ENCODE data around the gene CT45A8. TPM values are rescaled to one million over a fixed set of nuclear protein-coding genes. Genes with fewer than 3 reads are reported as not detected.
"Not testable (repeated sequence)": the region's sequence is repeated elsewhere in the genome, so short reads cannot be mapped to it uniquely, and the experiment has no call there.

The CT45A8 gene
- total and polyA plus RNA-seq, 4 donors: not detected

GRCh38 chrX:135837180-135837579, 17.2 kb downstream of the CT45A8 start, which contains the start of gene CT45A7:
Gene CT45A7 (minus strand): TSS chrX:135837280. CDS start chrX:135833533, 3,747 bp downstream.
- H3K36me3 ChIP-seq (ENCODE audit: control insufficient read depth in 4 of 4, insufficient read depth in 3 of 4, low read depth in 1 of 4, low read length in 3 of 4); H3K27me3 ChIP-seq (ENCODE audit: control insufficient read depth in 4 of 4, insufficient read depth in 4 of 4, low read length in 3 of 4); H3K4me1 ChIP-seq (ENCODE audit: control insufficient read depth in 4 of 4, insufficient read depth in 4 of 4, low read length in 3 of 4); H3K27ac ChIP-seq (ENCODE audit: low read depth in 1 of 2, low read length in 2 of 2); DNase-seq (ENCODE audit: low spot score); H3K9me3 ChIP-seq (ENCODE audit: control insufficient read depth in 4 of 4, low read length in 3 of 4); H3K4me3 ChIP-seq (ENCODE audit: low read depth in 1 of 3, low read length in 3 of 3); H3K9ac ChIP-seq (ENCODE audit: low read depth in 1 of 2, low read length in 2 of 2): not testable (repeated sequence)
- WGBS: no CpG with 5 or more reads among the region's 17 CpGs

DNA sequence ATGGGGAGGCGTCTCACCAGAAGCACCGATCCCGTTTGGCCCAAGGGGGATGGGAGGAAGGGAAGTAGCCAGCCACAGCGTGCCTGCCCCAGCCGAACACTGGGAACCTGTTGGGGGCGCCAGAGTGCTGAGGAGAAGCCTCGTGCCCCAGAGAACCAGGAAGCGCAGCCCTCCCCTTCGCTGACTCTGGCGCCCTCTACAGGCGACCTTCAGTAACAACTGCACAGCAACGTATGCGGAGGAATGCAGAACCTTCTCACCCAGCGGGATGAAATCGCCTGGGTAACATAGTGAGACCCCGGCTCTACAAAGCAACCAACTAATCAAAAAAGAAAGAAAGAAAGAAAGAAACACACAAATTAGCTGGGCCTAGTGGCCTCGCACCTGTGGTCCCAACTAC, 34.4 kb downstream of the CT45A8 start, which contains the start of gene CT45A2:
CT45A2 (minus strand) TSS at position 101 of the 400 bp plus-strand sequence. CDS start 3,747 bp downstream, outside the sequence.
- not testable (repeated sequence) for H3K9me3 ChIP-seq (ENCODE audit: control insufficient read depth in 4 of 4, low read length in 3 of 4); H3K4me3 ChIP-seq (ENCODE audit: low read depth in 1 of 3, low read length in 3 of 3); H3K9ac ChIP-seq (ENCODE audit: low read depth in 1 of 2, low read length in 2 of 2); H3K36me3 ChIP-seq (ENCODE audit: control insufficient read depth in 4 of 4, insufficient read depth in 3 of 4, low read depth in 1 of 4, low read length in 3 of 4); H3K27me3 ChIP-seq (ENCODE audit: control insufficient read depth in 4 of 4, insufficient read depth in 4 of 4, low read length in 3 of 4); H3K27ac ChIP-seq (ENCODE audit: low read depth in 1 of 2, low read length in 2 of 2); DNase-seq (ENCODE audit: low spot score); H3K4me1 ChIP-seq (ENCODE audit: control insufficient read depth in 4 of 4, insufficient read depth in 4 of 4, low read length in 3 of 4)
- no CpG with 5 or more reads among the region's 17 CpGs for WGBS

DNA sequence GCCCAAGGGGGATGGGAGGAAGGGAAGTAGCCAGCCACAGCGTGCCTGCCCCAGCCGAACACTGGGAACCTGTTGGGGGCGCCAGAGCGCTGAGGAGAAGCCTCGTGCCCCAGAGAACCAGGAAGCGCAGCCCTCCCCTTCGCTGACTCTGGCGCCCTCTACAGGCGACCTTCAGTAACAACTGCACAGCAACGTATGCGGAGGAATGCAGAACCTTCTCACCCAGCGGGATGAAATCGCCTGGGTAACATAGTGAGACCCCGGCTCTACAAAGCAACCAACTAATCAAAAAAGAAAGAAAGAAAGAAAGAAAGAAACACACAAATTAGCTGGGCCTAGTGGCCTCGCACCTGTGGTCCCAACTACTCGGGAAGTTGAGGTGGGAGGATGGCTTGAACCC, 51.7 kb downstream of the CT45A8 start, which contains the start of gene CT45A6:
CT45A6 (minus strand) TSS at position 101 of the 400 bp plus-strand sequence. CDS start 3,794 bp downstream, outside the sequence.
- H3K9ac ChIP-seq (ENCODE audit: low read depth in 1 of 2, low read length in 2 of 2); H3K4me1 ChIP-seq (ENCODE audit: control insufficient read depth in 4 of 4, insufficient read depth in 4 of 4, low read length in 3 of 4); H3K4me3 ChIP-seq (ENCODE audit: low read depth in 1 of 3, low read length in 3 of 3); H3K9me3 ChIP-seq (ENCODE audit: control insufficient read depth in 4 of 4, low read length in 3 of 4); H3K27ac ChIP-seq (ENCODE audit: low read depth in 1 of 2, low read length in 2 of 2); H3K36me3 ChIP-seq (ENCODE audit: control insufficient read depth in 4 of 4, insufficient read depth in 3 of 4, low read depth in 1 of 4, low read length in 3 of 4); H3K27me3 ChIP-seq (ENCODE audit: control insufficient read depth in 4 of 4, insufficient read depth in 4 of 4, low read length in 3 of 4); DNase-seq (ENCODE audit: low spot score): not testable (repeated sequence)
- no CpG with 5 or more reads among the region's 16 CpGs for WGBS

Other genes starting within 250 kb of the CT45A8 start
- not detected for gene CT45A1, start 140.9 kb downstream of the CT45A8 start, total RNA-seq
- gene CT45A1, start 140.9 kb downstream of the CT45A8 start, polyA plus RNA-seq: not detected
- gene CT45A3, start 86.3 kb downstream of the CT45A8 start, total RNA-seq: not detected
- gene CT45A3, start 86.3 kb downstream of the CT45A8 start, polyA plus RNA-seq: not detected
- gene CT45A5, start 69.0 kb downstream of the CT45A8 start, total RNA-seq: not detected
- not detected for gene CT45A5, start 69.0 kb downstream of the CT45A8 start, polyA plus RNA-seq
- gene CT45A6, start 51.8 kb downstream of the CT45A8 start, total RNA-seq: not detected
- gene CT45A6, start 51.8 kb downstream of the CT45A8 start, polyA plus RNA-seq: not detected
- gene CT45A2, start 34.5 kb downstream of the CT45A8 start, total RNA-seq: not detected
- not detected for gene CT45A2, start 34.5 kb downstream of the CT45A8 start, polyA plus RNA-seq
- gene CT45A7, start 17.3 kb downstream of the CT45A8 start, total RNA-seq: not detected
- not detected for gene CT45A7, start 17.3 kb downstream of the CT45A8 start, polyA plus RNA-seq
- gene CT45A9, start 17.3 kb upstream of the CT45A8 start, total RNA-seq: not detected
- gene CT45A9, start 17.3 kb upstream of the CT45A8 start, polyA plus RNA-seq: not detected
- gene CT45A10, start 38.9 kb upstream of the CT45A8 start, total RNA-seq: not detected
- not detected for gene CT45A10, start 38.9 kb upstream of the CT45A8 start, polyA plus RNA-seq
- gene SAGE1, start 39.2 kb upstream of the CT45A8 start, total RNA-seq: under 1 TPM in 1 of 2 donors, not detected in 1; 0.05 TPM
- not detected for gene SAGE1, start 39.2 kb upstream of the CT45A8 start, polyA plus RNA-seq
- gene MMGT1, start 119.5 kb upstream of the CT45A8 start, total RNA-seq: 1 to 10 TPM; 3.7 to 4.2 TPM
- gene MMGT1, start 119.5 kb upstream of the CT45A8 start, polyA plus RNA-seq: 1 to 10 TPM; 3.4 TPM
- 1 to 10 TPM; 8.1 to 8.8 TPM for gene SLC9A6, start 130.9 kb upstream of the CT45A8 start, total RNA-seq
- 1 to 10 TPM; 2.1 to 3.2 TPM for gene SLC9A6, start 130.9 kb upstream of the CT45A8 start, polyA plus RNA-seq

All from liver (tissue), 9 donors.